PFSK-1 (cell line): Measurements from ENCODE around the gene KSR1.

ENCODE experiments used
- POLR2AphosphoS5 ChIP-seq: IDR thresholded peaks from 2 replicates; pipeline ENCODE4 v1.6.1; 2012; ENCODE audit warnings: low read depth, mild to moderate bottlenecking, control low read depth, low read length, moderate library complexity
- REST ChIP-seq, 2 experiments: IDR thresholded peaks; 2 replicates each; pipeline versions ENCODE4 v1.6.1 to v1.8.0; 2011 to 2012; ENCODE audit warnings: low read depth in 2 of 2, low read length in 2 of 2, control low read depth in 1 of 2, inconsistent platforms in 1 of 2, mild to moderate bottlenecking in 1 of 2, moderate library complexity in 1 of 2; ENCODE audit not compliant: insufficient read depth in 1 of 2
- TAF1 ChIP-seq: IDR thresholded peaks from 2 replicates; pipeline ENCODE4 v1.6.1; 2012; ENCODE audit warnings: low read length, control low read depth, borderline replicate concordance; ENCODE audit not compliant: insufficient read depth

- no peak for TF ChIP-seq POLR2AphosphoS5
- no peak for TF ChIP-seq TAF1
- TF ChIP-seq REST (IDR thresholded peaks at IDR 0.05; ENCODE audit: insufficient read depth in 1 of 2, low read depth in 2 of 2, low read length in 2 of 2): no peak
Measured at GRCh38 chr17:27554911-27555310, 98.7 kb downstream of the KSR1 start.
